GM21786 (cell line): ENCODE data around the gene KRTDAP.
"Not testable (repeated sequence)": the region's sequence is repeated elsewhere in the genome, so short reads cannot be mapped to it uniquely, and the experiment has no call there.

Experiments
- ATAC-seq: cut with Tn5 transposase; IDR thresholded peaks from one replicate; pipeline ENCODE4 v1.9.1; 2021; ENCODE audit not compliant: unreplicated experiment

The KRTDAP gene

DNA sequence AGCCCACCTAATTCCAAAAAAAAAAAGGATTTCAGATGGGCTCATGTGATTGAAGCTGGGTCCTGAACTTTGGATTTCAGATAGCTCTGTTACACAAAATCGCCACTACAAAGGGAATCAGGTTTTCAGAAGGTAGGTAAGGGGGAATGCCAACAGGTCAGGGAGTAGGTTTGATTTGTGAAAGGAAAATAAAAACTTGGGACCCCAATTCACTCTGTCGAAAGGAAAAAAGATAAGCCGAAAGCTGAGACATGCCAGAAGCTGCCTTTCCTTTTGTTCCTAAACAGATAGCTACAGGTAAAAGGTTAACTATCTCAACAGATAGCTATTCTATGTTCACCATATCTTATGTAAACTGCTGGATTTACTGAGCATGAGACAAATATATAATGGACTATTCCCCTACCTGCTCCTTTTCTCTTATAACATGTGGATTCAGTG, 4.0 kb downstream of the KRTDAP start:
- no peak for ATAC-seq

DNA sequence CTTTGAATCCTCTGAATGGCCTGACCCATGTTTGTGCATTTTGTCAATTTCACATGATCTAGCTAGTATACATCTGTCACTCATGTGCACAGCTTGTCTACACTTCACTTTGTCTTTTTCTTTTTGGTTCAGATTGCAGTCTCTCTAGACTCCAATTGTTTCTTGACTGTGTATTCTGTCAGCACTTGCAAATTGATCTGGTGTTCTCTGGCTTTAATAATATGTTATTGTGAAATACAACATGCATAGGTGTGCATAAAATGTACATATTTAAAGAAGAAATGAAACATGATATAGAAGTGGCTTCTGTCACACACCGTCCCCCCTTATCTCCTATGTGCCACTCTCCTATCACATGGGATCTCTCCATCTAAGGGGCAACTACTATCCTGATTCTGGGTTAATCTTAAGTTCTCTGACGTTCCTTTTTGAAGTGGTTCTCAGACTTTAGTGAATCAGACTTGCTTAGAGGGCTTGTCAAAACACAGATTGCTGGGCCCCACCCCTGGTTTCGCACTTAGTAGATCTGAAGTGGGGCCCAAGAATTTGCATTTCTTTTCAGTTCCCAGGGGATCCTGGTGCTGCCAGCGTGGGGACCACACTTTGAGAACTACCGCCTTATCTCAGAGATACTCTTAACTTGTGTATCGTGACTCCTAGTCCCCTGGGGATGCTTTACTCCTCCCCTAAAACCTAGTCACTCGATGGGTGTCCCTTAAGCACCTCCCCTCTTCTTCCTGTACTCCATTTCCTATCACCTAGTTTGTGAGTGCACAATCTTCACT, 5.8 kb downstream of the KRTDAP start:
- no peak for ATAC-seq

DNA sequence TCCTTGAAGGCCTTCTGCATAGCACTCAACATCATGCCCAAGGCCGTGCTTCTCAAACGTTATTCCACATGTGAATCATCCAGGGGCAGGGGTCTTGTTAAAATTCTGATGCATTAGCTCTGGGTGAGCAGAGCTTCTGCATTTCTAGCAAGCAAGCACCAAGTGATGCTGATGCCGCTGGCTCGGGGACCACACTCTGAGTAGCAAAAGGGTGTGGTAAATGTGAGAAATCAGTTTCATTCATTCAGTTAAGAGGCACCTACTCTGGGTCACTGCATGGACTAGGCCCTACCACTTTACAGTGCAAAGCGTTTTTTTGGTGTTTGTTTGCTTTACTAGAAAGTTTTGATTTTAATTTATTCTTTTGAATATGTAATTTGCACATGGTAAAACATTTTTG, 7.2 kb downstream of the KRTDAP start:
- no peak for ATAC-seq

DNA sequence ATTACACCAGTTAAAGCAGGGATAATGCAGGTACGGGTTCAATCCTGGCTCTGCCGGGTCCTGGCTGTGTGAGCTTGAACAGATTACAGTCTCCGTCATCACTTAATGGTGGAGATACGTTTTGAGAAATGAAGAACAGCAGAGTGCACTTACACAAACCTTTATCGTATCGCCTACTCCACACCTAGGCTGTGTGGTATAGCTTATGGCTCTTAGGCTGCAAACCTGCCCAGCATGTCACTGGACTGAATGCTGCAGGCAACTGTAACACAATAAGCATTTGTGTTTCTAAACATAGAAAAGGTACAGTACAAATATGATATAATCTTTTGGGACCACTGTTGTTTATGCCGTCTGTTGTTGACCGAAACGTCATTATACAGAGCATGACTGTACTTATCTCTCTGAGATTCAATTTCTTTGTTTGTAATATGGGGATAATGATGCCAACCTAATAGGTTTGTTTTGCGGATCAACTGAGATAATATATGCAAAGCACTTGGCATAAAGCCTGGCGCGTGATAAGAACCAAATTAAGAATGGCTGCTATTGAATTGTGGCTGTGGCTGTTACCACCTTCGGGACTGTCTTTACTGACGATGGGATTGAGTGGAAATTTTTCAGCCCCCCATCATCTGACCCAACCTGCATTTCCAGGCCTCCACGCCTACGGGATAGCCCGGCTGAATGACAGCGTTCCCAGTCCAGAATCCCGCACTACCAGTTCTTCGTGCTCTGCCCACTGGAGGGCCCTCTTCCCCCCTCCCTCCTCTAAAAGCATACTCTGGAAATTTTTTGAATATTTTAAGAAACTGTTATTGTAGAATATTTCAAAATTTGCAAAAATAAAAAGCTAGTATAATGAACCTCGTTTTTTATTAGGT, 11.2 kb downstream of the KRTDAP start:
- ATAC-seq = no peak

DNA sequence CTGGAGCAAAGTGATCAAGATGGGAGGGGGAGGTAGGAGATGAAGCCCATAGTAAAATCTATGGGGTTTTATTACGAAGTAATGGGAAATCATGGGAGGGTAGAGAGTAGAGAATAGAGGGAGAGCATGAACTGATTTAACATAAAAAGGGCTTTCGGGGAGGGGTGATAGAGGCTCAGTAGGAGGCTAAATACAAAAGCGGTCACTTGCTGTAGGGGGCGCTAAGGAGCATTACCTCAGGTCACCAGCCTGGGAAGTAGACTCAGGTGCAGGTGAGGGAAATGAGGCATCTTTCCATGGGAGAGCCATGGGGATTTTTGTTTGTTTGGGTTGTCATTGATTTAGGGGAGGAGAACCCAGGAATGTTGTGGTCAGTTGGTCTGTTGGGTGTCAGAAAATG, 14.1 kb downstream of the KRTDAP start:
- no peak for ATAC-seq

DNA sequence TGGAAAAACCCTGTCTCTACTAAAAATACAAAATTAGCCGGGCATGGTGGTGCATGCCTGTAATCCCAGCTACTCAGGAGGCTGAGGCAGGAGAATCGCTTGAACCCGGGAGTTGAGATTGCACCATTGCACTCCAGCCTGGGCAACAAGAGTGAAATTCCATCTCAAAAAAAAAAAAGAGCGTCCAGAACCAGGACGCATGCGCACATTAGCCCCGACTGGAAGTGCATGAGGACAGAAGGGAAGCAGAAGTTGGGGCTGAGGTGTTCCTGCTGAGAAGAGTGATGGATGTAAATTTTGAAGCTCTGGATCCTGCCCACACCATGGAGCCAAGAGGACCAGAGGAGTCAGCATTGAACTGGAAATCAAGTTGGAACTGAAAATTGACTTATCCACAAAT, 15.7 kb downstream of the KRTDAP start:
- not testable (repeated sequence) for ATAC-seq

DNA sequence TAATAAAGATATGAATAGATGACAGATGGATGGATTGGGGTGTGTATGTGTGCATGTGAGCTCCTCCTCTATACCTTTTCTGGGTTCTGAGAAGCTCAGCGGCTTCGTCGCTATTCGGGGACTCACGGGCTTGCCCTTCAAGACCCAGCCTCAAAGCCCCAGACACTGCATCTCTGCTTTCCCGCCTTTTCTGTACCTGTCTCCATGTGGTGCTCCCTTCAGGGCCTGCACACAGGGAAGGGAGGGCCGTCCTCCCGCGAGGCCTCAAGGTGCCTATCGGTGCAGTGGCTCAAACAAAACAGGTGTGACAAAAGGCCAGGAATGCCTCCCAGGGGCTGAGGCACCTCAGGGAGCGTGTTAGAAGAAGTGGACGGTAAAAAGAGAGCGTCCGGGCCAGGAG, 16.2 kb downstream of the KRTDAP start:
- ATAC-seq = no peak

DNA sequence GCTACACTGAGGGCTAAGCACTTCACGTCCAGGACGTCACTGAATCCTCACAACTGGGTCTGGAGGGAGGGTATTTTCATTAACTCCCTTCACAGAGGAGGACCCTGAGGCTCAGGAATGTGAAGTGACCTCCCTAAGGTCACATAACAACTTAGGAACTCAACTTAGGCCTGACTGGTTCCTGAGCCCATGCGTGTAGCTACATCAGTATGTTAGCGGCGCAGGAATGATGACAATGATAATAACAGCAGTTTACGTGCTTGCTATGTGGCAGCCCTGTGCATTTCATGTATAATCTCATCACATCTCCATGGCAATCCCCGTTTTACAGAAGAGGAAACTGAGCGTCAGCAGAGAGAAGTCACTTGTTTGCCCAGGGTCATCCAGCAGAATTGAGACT, 18.3 kb downstream of the KRTDAP start:
- no peak for ATAC-seq

DNA sequence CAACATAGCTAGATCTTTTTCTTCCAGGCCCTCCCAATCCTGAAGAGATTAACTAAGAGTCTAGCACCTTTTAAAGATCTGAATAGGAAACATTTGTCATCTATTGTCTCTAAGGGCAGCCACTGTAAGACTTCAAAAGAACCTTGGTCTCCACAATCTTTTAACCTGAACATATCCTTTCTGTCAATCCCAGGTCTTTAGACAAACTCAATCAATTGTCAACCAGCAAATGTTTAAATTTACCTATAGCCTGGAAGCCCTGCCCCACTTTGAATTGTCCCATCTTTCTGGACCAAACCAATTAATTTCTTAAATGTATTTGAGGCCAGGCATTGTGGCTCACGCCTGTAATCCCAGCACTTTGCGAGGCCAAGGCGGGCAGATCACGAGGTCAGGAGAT, 19.2 kb downstream of the KRTDAP start:
- not testable (repeated sequence) for ATAC-seq

DNA sequence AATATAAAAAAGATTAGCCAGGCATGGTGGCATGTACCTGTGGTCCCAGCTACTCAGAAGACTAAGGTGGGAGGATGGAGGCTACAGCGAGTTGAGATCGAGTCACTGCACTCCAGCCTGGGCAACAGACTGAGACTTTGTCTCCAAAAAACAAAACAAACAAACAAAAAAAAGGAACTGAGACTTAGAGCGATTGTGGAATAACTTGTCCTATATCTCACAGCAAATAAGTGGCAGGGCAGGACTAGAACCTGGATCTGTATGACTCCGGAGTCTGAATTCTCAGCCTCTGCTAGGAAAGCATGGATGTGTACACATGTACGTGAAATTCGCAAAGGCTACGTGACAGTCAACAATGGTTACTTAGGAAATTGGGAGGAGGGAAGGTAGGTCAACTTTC, 20.1 kb downstream of the KRTDAP start:
- ATAC-seq = no peak

DNA sequence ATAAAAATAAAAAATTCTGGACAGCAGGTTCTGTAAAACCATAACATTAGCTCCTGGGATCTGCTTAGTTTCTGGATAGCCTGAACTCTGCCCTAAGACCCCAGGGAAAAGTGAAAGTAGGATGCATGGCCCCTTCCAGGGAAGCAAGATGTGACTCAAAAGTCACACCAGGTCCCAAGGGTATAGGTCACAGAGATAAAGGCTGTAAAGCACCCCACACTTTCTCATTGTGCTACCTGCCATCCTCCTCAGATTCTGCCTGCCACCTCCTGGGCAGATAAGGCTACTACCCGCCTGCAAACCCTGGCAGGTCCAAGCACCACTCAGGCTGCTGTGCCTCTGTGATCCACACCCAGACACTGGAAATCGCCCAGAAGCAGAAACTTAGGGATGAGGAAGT, 21.6 kb downstream of the KRTDAP start:
- ATAC-seq = peak; percentile 70

DNA sequence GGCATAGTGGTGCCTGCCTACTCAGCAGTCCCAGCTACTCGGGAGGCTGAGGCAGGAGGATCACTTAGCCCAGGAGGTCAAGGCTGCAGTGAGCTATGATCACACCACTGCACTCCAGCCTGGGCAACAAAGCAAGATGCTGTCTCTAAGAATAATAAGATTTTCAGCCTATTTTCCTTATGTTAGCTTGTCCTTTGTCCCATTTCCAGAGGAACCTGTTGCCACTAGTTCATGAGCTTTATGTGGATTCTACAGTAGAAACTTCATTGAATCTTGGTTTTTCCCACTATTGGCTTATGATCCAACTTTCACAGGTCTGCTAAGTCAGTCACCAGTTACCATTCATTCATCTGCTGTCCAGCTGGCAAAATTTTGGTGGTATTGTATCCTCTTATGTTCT, 24.0 kb downstream of the KRTDAP start:
- ATAC-seq = no peak

DNA sequence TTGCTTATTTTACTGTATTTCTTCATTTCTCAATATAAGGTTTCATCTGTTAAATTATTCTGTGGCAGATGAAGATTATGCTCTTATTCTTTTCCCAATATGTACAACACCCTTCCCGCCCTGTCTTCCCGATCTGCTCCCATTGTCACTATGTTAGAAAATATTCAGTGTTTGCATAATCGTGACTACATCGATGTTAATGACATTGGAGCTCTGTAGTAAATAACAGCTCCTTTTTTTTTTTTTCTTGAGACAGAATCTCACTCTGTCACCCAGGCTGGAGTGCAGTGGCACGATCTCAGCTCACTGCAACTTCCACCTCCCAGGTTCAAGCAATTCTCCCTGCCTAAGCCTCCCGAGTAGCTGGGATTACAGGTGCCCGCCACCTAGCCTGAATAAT, 27.3 kb downstream of the KRTDAP start:
- not testable (repeated sequence) for ATAC-seq

DNA sequence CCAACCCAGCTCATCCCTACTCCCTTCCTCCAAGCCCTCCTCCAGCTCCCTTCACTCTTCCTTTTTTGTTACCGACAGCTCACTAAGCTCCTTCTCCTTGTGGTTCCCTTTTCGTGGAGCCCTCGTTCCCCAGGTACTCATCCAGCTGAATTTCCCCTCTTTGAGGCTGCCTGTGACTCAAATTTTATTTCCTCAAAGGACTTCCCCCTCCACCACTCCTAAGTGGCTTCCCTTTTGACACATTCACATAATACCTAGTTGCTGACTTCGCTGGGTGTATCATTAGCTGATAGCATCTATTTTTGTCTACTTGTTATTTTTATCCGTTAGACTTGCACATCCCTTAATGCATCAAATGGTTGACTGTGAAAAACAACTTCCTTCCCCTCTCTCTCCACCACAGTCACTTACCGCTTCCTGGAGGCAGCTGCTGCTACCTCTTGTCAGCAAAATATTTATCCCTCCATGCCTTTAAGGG, 27.7 kb downstream of the KRTDAP start:
- ATAC-seq = peak; percentile 54

DNA sequence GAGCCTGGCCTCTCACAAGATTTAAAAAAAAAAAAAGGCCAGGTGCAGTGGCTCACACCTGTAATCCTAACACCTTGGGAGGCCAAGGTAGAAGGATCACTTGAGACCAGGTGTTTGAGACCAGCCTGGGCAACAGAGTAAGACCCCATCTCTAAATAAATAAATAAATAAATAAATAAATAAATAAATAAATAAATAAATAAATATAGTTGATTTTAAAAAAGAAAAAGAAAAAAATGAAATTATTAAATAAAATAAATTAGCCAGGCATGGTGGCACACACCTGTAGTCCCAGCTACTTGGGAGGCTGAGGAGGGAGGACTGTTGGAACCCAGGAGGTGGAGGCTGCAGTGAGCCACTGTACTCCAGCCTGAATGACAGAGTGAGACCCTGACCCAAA, 28.5 kb downstream of the KRTDAP start:
- not testable (repeated sequence) for ATAC-seq

DNA sequence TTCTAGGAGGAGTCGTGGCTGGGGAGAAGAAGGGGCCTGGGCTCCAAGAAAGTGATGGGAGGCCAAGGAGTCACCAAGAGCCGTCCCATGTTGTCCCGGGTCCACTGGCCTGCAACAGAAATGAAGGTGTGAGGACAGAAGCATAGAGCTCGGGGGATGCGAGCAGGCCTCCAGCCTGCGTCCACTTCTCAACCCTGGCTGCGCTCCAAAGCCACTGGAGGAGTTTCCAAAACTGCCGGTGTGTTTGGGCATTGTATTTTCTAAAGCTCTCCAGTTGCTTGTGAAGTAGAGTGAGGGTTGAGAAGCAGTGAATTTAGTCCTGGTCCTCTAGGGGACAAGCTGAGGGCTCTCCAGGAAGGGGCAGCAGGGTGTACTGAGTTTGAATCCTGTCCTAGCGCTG, 29.2 kb downstream of the KRTDAP start:
- ATAC-seq = no peak

DNA sequence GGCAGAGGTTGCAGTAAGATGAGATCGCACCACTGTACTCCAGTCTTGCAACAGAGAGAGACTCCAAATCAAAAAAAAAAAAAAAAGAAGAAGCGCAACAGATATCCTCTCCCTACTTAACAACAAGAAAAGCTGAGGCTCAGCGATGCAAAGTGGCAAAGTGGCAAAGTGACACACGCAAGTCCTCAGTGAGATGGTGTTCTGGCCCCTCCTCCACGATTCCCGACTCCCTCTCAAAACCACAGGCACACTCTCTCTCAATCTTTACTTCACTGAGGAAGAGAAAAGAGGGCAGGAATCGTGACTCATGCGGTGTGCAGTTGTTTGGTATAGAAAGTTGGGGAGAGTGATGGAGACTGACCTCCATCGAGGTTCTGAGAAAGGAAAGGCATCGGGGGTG, 29.7 kb downstream of the KRTDAP start:
- no peak for ATAC-seq

DNA sequence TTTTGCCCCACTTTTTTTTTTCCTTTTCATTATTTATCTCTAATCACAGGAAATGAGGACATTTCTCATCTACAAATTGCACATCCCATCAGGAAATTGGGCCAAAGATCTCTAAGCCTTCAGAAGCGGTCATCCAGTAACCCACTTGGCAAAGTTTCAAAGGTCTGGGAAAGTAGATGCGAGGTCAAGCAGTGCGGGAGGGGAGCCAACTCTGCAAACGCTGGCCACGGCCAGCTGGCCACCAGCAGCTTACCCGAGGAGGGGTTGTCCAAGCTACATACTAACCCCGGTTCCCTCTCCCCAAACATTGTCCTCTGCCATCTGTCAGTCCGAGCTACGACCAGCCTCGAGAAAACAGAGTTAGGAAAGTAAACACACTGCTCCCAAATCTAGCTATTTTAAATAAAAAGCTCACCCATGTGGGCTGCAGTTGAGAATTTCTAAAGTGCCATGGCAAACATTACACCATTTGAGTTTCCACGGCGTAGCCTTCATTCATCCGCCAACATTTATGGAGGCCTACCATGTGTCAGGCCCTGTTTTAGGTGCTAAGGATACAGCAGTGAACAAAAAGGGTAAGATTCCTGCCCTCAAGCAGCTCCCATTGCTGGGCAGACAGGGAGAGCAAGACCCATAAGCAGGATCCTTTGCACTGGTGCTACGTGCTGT, 30.7 kb downstream of the KRTDAP start:
- ATAC-seq = no peak

DNA sequence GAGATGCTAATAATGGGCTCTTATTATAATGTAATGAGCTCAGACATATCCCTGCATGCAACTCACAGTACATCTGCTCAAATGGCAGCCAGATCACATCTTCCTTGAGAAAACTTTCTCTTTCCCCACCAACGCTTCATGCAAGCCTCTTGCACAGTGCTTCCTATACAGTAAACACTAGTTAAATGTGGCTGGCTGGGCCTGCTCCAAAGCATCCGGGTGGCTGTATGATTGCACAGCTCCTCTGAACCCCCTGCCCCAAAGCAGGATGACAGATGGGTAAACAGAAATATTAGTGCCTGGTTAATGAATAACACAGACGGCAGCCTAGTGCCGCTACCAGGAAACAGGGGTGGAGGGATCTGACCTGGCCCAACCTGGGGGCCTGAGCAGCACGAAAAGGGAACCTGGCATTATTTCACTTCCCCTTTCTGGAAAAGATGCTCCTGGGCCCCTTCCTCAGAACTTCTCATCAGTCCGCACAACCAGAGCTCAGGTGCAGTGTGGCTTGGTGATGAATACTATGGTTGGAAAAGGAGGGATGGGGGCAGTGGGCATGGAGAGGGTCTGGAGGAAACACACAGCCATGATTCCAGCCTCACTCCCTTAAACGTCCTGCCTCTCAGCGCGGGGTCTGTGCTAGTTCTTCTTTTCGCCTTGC, 31.4 kb downstream of the KRTDAP start:
- peak; percentile 52 for ATAC-seq

DNA sequence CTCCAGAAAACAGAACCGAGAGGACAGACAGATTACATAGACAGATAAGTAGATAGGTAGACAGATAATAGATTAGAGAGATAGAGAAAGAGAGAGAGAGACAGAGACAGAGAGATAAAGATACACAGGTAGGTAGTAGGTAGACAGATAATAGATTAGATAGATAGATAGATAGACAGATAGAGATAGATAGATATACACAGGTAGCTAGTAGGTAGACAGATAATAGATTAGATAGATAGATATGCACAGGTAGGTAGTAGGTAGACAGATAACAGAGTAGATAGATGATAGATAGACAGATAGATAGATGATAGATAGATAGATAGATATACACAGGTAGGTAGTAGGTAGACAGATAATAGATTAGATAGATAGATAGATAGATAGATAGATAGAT, 32.1 kb downstream of the KRTDAP start:
- ATAC-seq = no peak

DNA sequence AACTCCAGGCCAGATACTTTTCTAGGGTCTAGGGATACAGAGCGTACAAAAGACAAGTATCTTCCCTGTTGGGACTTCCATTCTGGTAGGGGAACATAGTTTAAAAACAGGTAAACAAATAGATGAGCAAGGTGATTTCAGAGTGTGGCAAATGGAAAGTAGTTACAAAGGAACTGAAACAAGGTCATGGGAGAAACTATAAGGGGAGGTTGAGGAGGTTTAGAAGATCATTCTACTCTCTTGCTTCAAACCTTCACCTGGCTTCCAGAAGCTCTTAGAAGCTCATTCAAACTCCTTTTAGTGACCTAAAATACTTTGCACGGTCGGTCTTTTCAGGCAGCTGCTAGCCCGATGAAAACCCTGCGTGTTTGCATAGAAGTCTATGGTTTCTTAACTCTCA, 33.1 kb downstream of the KRTDAP start:
- no peak for ATAC-seq
